Peyer's patch (tissue), 4 donors: Measurements from ENCODE around the gene IPO11.

Experiments used
- CTCF ChIP-seq, 6 experiments: fragments of 450-650 bp in 4 of 6; fragments of 200-600 bp in 2 of 6; sonication (generic) in 1 of 6; IDR thresholded peaks; one replicate each; pipeline ENCODE4 v1.5.1; 2017 to 2019; ENCODE audit warnings: antibody characterized with exemption in 6 of 6, mild to moderate bottlenecking in 3 of 6, moderate library complexity in 1 of 6
- POLR2A ChIP-seq, 2 donors: fragments of 450-650 bp; IDR thresholded peaks; one replicate each; pipeline ENCODE4 v1.5.1; 2017; ENCODE audit warnings: antibody characterized with exemption in 2 of 2, mild to moderate bottlenecking in 2 of 2, moderate library complexity in 2 of 2

GRCh38 chr5:62421414-62421813 is 8.9 kb downstream of the IPO11 start:
- no peak for TF ChIP-seq CTCF (IDR thresholded peaks at IDR 0.05)
- no peak for TF ChIP-seq POLR2A (IDR thresholded peaks at IDR 0.05)
